K562 (cell line): ENCODE measurements around the gene PPCDC. TPM values are rescaled to one million over a fixed set of nuclear protein-coding genes. Genes with fewer than 3 reads are reported as not detected.

Experiments
- ATAC-seq: fragments of 200-7000 bp; cut with Tn5 transposase; 3 replicates; pipeline ENCODE4 v1.9.1; 2020; ENCODE audit warnings: moderate library complexity
- BruUV-seq: library from RNA; stranded (reverse); fragments of 400-500 nt; replicated peaks from 2 replicates; lab custom pipeline; 2021; lab: Mats Ljungman, UMichigan
- CTCF ChIA-PET: fragments of 300-600 bp; formaldehyde crosslinking; extraction: SDS; loops from one replicate; lab custom pipeline; 2021; ENCODE audit warnings: low intra/inter-chr PET ratio; lab: Yijun Ruan, JAX
- POLR2A ChIA-PET: fragments of 300-600, 350-650 bp; sonication (Branson Sonifier 250); formaldehyde crosslinking; extraction: SDS; loops from one replicate; lab custom pipeline; 2021; ENCODE audit warnings: antibody characterized with exemption, inconsistent platforms; lab: Yijun Ruan, JAX
- DNase-seq, 4 experiments: peaks; one replicate each; pipeline versions ENCODE4 v3.0.0 to v3.0.0-alpha.2; 2011 to 2018; ENCODE audit warnings: low spot score in 3 of 4, mixed read lengths in 3 of 4; ENCODE audit errors: extremely low read depth in 1 of 4
- FAIRE-seq: peaks from 2 replicates; lab custom pipeline; 2011; peaks lifted over from hg19 to GRCh38; lab: Jason Lieb, UNC
- H2AFZ ChIP-seq: 2 replicates; pipeline ENCODE4 v1.6.0; 2011; ENCODE audit warnings: low read depth, low read length, control low read depth, inconsistent platforms
- H3K27ac ChIP-seq: fragments of 200-600 bp; 3 replicates; pipeline ENCODE4 v1.8.0; 2011; ENCODE audit warnings: low read depth, mild to moderate bottlenecking, control low read depth, inconsistent platforms, low read length, moderate library complexity, mixed read lengths; ENCODE audit errors: extremely low read depth
- H3K27me3 ChIP-seq, 2 experiments: fragments of 300-600 bp in 1 of 2; 2 replicates in 1 of 2; 3 replicates in 1 of 2; pipeline versions ENCODE4 v1.6.0 to v1.8.0; 2011; ENCODE audit warnings: inconsistent platforms in 2 of 2, low read length in 2 of 2, mild to moderate bottlenecking in 1 of 2, mixed read lengths in 1 of 2, moderate library complexity in 1 of 2; ENCODE audit not compliant: control insufficient read depth in 2 of 2, insufficient read depth in 2 of 2
- H3K36me3 ChIP-seq: fragments of 300-600 bp; 3 replicates; pipeline ENCODE4 v1.8.0; 2011; ENCODE audit warnings: mild to moderate bottlenecking, low read length, inconsistent platforms; ENCODE audit not compliant: control insufficient read depth, insufficient read depth
- H3K4me1 ChIP-seq, 2 experiments: fragments of 200-600 bp in 1 of 2; replicated peaks in 1 of 2; 2 replicates in 1 of 2; 3 replicates in 1 of 2; pipeline versions ENCODE4 v1.5.1 to v1.8.0; 2011; ENCODE audit warnings: inconsistent platforms in 2 of 2, low read length in 2 of 2, mild to moderate bottlenecking in 1 of 2, mixed read lengths in 1 of 2, moderate library complexity in 1 of 2; ENCODE audit not compliant: control insufficient read depth in 2 of 2, insufficient read depth in 2 of 2
- H3K4me2 ChIP-seq: 2 replicates; pipeline ENCODE4 v1.6.1; 2011; ENCODE audit warnings: low read length, control low read depth, inconsistent platforms, mixed read lengths; ENCODE audit not compliant: insufficient read depth
- H3K4me3 ChIP-seq: fragments of 200-600 bp; sonication (generic), shearing (Covaris generic); 2 replicates; pipeline ENCODE4 v1.5.1; 2016; ENCODE audit warnings: control low read depth, inconsistent platforms
- H3K79me2 ChIP-seq: fragments of 200-600 bp; 3 replicates; pipeline ENCODE4 v1.8.0; 2011; ENCODE audit warnings: low read length, inconsistent platforms; ENCODE audit not compliant: control insufficient read depth, insufficient read depth
- H3K9ac ChIP-seq, 2 experiments: 2 replicates each; pipeline versions ENCODE4 v1.6.0 to v1.6.1; 2011; ENCODE audit warnings: low read depth in 2 of 2, low read length in 2 of 2, control low read depth in 1 of 2, inconsistent platforms in 1 of 2, mild to moderate bottlenecking in 1 of 2, mixed read lengths in 1 of 2; ENCODE audit not compliant: insufficient read depth in 1 of 2
- H3K9me1 ChIP-seq: one replicate; pipeline ENCODE4 v1.6.0; 2011; ENCODE audit warnings: inconsistent platforms, mild to moderate bottlenecking, low read length, moderate library complexity; ENCODE audit not compliant: control insufficient read depth, insufficient read depth
- H3K9me3 ChIP-seq: replicated peaks from 2 replicates; pipeline ENCODE4 v1.5.1; 2011; ENCODE audit warnings: low read depth, low read length, inconsistent platforms; ENCODE audit not compliant: control insufficient read depth, insufficient read depth
- H4K20me1 ChIP-seq: replicated peaks from 2 replicates; pipeline ENCODE4 v1.6.1; 2011; ENCODE audit warnings: low read length, inconsistent platforms, mixed read lengths; ENCODE audit not compliant: control insufficient read depth, insufficient read depth
- FOSL1 ChIP-seq: fragments of 200-800 bp; sonication (Bioruptor generic); conservative IDR thresholded peaks from 2 replicates; pipeline ENCODE4 v1.6.1; 2016; ENCODE audit warnings: missing genetic modification characterization, missing compliant biosample characterization
- JUND ChIP-seq, 2 experiments: IDR thresholded peaks; 2 replicates in 1 of 2; 3 replicates in 1 of 2; pipeline ENCODE4 v1.6.1; 2011; ENCODE audit warnings: borderline replicate concordance in 2 of 2, low read depth in 2 of 2, low read length in 2 of 2, improper control_type of control experiment in 1 of 2, missing biosample characterization in 1 of 2, missing genetic modification characterization in 1 of 2, missing genetic modification reagents in 1 of 2
- KLF1 ChIP-seq: fragments of 450-650 bp; IDR thresholded peaks from 2 replicates; pipeline ENCODE4 v1.6.1; 2016; ENCODE audit warnings: missing genetic modification characterization, missing compliant biosample characterization
- NR2C2 ChIP-seq, 2 experiments: fragments of 200-800 bp in 1 of 2; sonication (Bioruptor generic) in 1 of 2; sonication (generic) in 1 of 2; formaldehyde crosslinking in 1 of 2; IDR thresholded peaks; 2 replicates each; pipeline versions ENCODE4 v1.6.1 to v1.8.0; 2016 to 2022; ENCODE audit warnings: mild to moderate bottlenecking in 1 of 2, missing compliant biosample characterization in 1 of 2, missing genetic modification characterization in 1 of 2, missing genetic modification reagents in 1 of 2
- PPARD ChIP-seq: fragments of 250-450 bp; sonication (Bioruptor Pico); IDR thresholded peaks from 2 replicates; pipeline ENCODE4 v1.8.0; 2022; ENCODE audit warnings: inconsistent platforms, mild to moderate bottlenecking, moderate library complexity
- RCOR1 ChIP-seq, 2 experiments: IDR thresholded peaks; 2 replicates each; pipeline ENCODE4 v1.6.1; 2012; ENCODE audit warnings: low read depth in 2 of 2, low read length in 2 of 2, borderline replicate concordance in 1 of 2, improper control_type of control experiment in 1 of 2
- REST ChIP-seq, 2 experiments: fragments of 450-650 bp; formaldehyde crosslinking in 1 of 2; IDR thresholded peaks; 2 replicates each; pipeline versions ENCODE4 v1.4.0 to v1.6.1; 2014 to 2020; ENCODE audit warnings: mild to moderate bottlenecking in 2 of 2, borderline replicate concordance in 1 of 2, low read depth in 1 of 2
- SRSF1 ChIP-seq: fragments of 200-400 bp; formaldehyde crosslinking; IDR thresholded peaks from 2 replicates; pipeline ENCODE4 v1.6.1; 2017; ENCODE audit warnings: mild to moderate bottlenecking, low read depth, low read length, moderate library complexity
- WGBS: fragments of 100-300 bp; shearing (Covaris generic); methylation state at CpG from one replicate; pipeline ENCODE4 v1.1.6; 2016; ENCODE audit warnings: low coverage, mixed read lengths; ENCODE audit not compliant: insufficient coverage; ENCODE audit errors: missing lambda C conversion rate; 5-methylcytosine and 5-hydroxymethylcytosine counted together
- in situ Hi-C: fragments of 300-500 bp; cut with MboI; formaldehyde crosslinking; loops from 4 replicates; pipeline ENCODE4 v1.15.0; 2018; ENCODE audit warnings: inconsistent platforms, mixed read lengths
- intact Hi-C: fragments of 100-400 bp; cut with micrococcal nuclease; formaldehyde crosslinking; loops from 2 replicates; pipeline ENCODE4 v1.14.2; 2022
- polyA plus RNA-seq, 8 experiments: library from polyadenylated mRNA; depleted of rRNA in 4 of 8; stranded (reverse) in 5 of 8; unstranded in 3 of 8; fragments of >200 nt; fragmentation: Nextera tagmentation in 2 of 8; fragmentation: Illumina TruSeq in 1 of 8; extraction: Ambion mirVana in 2 of 8; extraction: Trizol in 1 of 8; gene quantifications; 2 replicates each; pipeline versions ENCODE4 v1.2.1 to v1.2.3, GENCODE V29; 2011 to 2014; ENCODE audit warnings: inconsistent platforms in 1 of 8, missing spikeins in 1 of 8
- total RNA-seq, 7 experiments: library from RNA; depleted of rRNA in 6 of 7; stranded (reverse); fragments of >200 nt in 6 of 7; fragmentation: Illumina TruSeq in 2 of 7; extraction: Trizol in 2 of 7; gene quantifications; 2 replicates each; pipeline versions ENCODE4 v1.2.1 to v1.2.3, GENCODE V29; 2011 to 2021; ENCODE audit warnings: low replicate concordance in 1 of 7
- TF ChIP-seq, protein P1 (sequence below): fragments of 450-650 bp; IDR thresholded peaks from 2 replicates; pipeline ENCODE4 v1.6.1; 2016
- TF ChIP-seq, protein P2 (sequence below): sonication (generic); formaldehyde crosslinking; IDR thresholded peaks from 2 replicates; pipeline ENCODE4 v1.8.0; 2022; ENCODE audit warnings: missing genetic modification reagents, mild to moderate bottlenecking, moderate library complexity, borderline replicate concordance

Gene PPCDC
- total and polyA plus RNA-seq, 9 of the 15 experiments (the other 6 are each of a cell fraction or from before 2014, with no cell fraction given): 10.9 to 53.6 (median 16.7) TPM

- ChIA-PET CTCF (no interaction called here), POLR2A (interaction anchor here (0.5 to 2.5 kb wide), 7 partner anchors 12 to 177 kb away, joined by 3 to 10 read pairs (median 6); partner anchors contain the start of gene PPCDC)
- H3K36me3 ChIP-seq: no peaks in the 10 kb centered on the region
- TF ChIP-seq REST (IDR thresholded peaks at IDR 0.05; ENCODE audit: borderline replicate concordance) (peak; percentile 93), REST (CRISPR knock-in tag; IDR thresholded peaks at IDR 0.05; ENCODE audit: low read depth) (no peak), RCOR1 (IDR thresholded peaks at IDR 0.05; ENCODE audit: borderline replicate concordance in 1 of 2, low read depth in 2 of 2, low read length in 2 of 2) (peak in 1 of 2 experiments; percentile 48; a peak in 1 of 4 replicates), PPARD (CRISPR knock-in tag) (no peak), JUND (IDR thresholded peaks at IDR 0.05; ENCODE audit: borderline replicate concordance, low read depth, low read length) (0 out of 2 replicates have a peak, but pooled peaks have one; percentile 12), JUND (tag; IDR thresholded peaks at IDR 0.05; ENCODE audit: borderline replicate concordance, low read depth, low read length) (no peak), NR2C2 (CRISPR knock-in tag; IDR thresholded peaks at IDR 0.05) (no peak), NR2C2 (tag; IDR thresholded peaks at IDR 0.05) (peak; percentile 58; the same call in 1 of the 2 replicates), KLF1 (tag) (no peak), FOSL1 (tag) (peak; percentile 71), SRSF1 (no peak)
- TF ChIP-seq, protein P1, sequence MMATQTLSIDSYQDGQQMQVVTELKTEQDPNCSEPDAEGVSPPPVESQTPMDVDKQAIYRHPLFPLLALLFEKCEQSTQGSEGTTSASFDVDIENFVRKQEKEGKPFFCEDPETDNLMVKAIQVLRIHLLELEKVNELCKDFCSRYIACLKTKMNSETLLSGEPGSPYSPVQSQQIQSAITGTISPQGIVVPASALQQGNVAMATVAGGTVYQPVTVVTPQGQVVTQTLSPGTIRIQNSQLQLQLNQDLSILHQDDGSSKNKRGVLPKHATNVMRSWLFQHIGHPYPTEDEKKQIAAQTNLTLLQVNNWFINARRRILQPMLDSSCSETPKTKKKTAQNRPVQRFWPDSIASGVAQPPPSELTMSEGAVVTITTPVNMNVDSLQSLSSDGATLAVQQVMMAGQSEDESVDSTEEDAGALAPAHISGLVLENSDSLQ: peak; percentile 43; the same call in 1 of the 2 replicates
- TF ChIP-seq, protein P2, sequence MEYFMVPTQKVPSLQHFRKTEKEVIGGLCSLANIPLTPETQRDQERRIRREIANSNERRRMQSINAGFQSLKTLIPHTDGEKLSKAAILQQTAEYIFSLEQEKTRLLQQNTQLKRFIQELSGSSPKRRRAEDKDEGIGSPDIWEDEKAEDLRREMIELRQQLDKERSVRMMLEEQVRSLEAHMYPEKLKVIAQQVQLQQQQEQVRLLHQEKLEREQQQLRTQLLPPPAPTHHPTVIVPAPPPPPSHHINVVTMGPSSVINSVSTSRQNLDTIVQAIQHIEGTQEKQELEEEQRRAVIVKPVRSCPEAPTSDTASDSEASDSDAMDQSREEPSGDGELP (CRISPR knock-in tag): peak; percentile 48; the same call in 1 of the 2 replicates
Observed at GRCh38 chr15:75036212-75036616, 12.8 kb downstream of the PPCDC start.

More at GRCh38 chr15:75036212-75036616, 12.8 kb downstream of the PPCDC start:
- no TSS peak for BruUV-seq
- Histone ChIP-seq H3K9ac (no peak overlapping the region; a peak in 1 of 4 replicates), H3K4me1 (peaks cover 23 to 31% of the 10 kb centered on the region in 2 experiments), H3K4me2 (no peak overlapping the region), H3K79me2 (no peaks in the 10 kb centered on the region), H3K4me3 (no peak overlapping the region), H3K27ac (no peak overlapping the region), H3K9me1 (no peaks in the 10 kb centered on the region), H3K9me3 (no peaks in the 10 kb centered on the region), H2AFZ (no peak overlapping the region), H3K27me3 (no peaks in the 10 kb centered on the region), H4K20me1 (no peaks in the 10 kb centered on the region)
- 38% methylated on average over 2 of the region's 2 CpGs for WGBS
- FAIRE-seq (no peak), DNase-seq (peak; percentile 40 to 54 (median 46)), ATAC-seq (peak; percentile 55)
- intact Hi-C loops (no loop called here), in situ Hi-C loops (no loop called here)
